H1 (cell line): ENCODE results near the gene PRG2. TPM values are rescaled to one million over a fixed set of nuclear protein-coding genes. Genes with fewer than 3 reads are reported as not detected.
A peak's percentile ranks its signal among the peaks of the same experiment; 100 is the strongest.

ENCODE experiments used
- CTCF ChIA-PET: fragments of 300-600 bp; sonication (Branson Sonifier 250); formaldehyde crosslinking; loops from one replicate; lab custom pipeline; 2021; ENCODE audit not compliant: partially characterized antibody; lab: Charles Lee
- POLR2A ChIA-PET: fragments of 300-600 bp; sonication (Branson Sonifier 250); formaldehyde crosslinking; loops from one replicate; lab custom pipeline; 2021; ENCODE audit warnings: inconsistent platforms; ENCODE audit not compliant: partially characterized antibody; lab: Charles Lee
- DNase-seq, 2 experiments: peaks; one replicate each; pipeline versions ENCODE4 v3.0.0 to v3.0.0-alpha.2; 2010 to 2022; ENCODE audit warnings: low spot score in 2 of 2, low read depth in 1 of 2, mixed read lengths in 1 of 2
- FAIRE-seq: peaks from 2 replicates; lab custom pipeline; 2011; peaks lifted over from hg19 to GRCh38; lab: Jason Lieb, UNC
- H2AFZ ChIP-seq: 2 replicates; pipeline ENCODE4 v1.8.1; 2012; ENCODE audit warnings: low read length, inconsistent platforms
- H2AK5ac ChIP-seq: 2 replicates; pipeline ENCODE4 v1.6.1; 2013; ENCODE audit warnings: low read depth, low read length
- H2BK120ac ChIP-seq: replicated peaks from 2 replicates; pipeline ENCODE3; 2013; ENCODE audit warnings: low read depth, low read length, inconsistent platforms
- H2BK12ac ChIP-seq: 2 replicates; pipeline ENCODE4 v1.6.1; 2013; ENCODE audit warnings: low read depth, low read length
- H2BK15ac ChIP-seq: 2 replicates; pipeline ENCODE4 v1.6.1; 2013; ENCODE audit warnings: low read length
- H2BK20ac ChIP-seq: 2 replicates; pipeline ENCODE4 v1.6.1; 2013; ENCODE audit warnings: low read length
- H2BK5ac ChIP-seq: 2 replicates; pipeline ENCODE4 v1.6.1; 2013; ENCODE audit warnings: low read depth, low read length
- H3K14ac ChIP-seq: 2 replicates; pipeline ENCODE4 v1.6.1; 2013; ENCODE audit warnings: inconsistent platforms; ENCODE audit not compliant: insufficient read length
- H3K18ac ChIP-seq: 2 replicates; pipeline ENCODE4 v1.6.1; 2013; ENCODE audit warnings: low read length; ENCODE audit errors: extremely low read depth
- H3K23ac ChIP-seq: 2 replicates; pipeline ENCODE4 v1.6.1; 2013; ENCODE audit warnings: inconsistent platforms; ENCODE audit not compliant: insufficient read length
- H3K23me2 ChIP-seq: 2 replicates; pipeline ENCODE4 v1.6.1; 2013; ENCODE audit warnings: low read depth, low read length
- H3K27ac ChIP-seq: 2 replicates; pipeline ENCODE4 v1.6.1; 2011; ENCODE audit warnings: low read depth, low read length, inconsistent platforms
- H3K27me3 ChIP-seq, 4 experiments: replicated peaks in 1 of 4; 1 replicate in 1 of 4; 2 replicates in 3 of 4; pipeline versions ENCODE4 v1.6.1 to v1.8.1; 2011 to 2013; ENCODE audit warnings: low read length in 3 of 4, mild to moderate bottlenecking in 3 of 4, inconsistent platforms in 2 of 4, mixed read lengths in 2 of 4, moderate library complexity in 1 of 4; ENCODE audit not compliant: control insufficient read depth in 3 of 4, insufficient read depth in 3 of 4; ENCODE audit errors: extremely low read depth in 1 of 4
- H3K36me3 ChIP-seq, 4 experiments: 2 replicates each; pipeline versions ENCODE4 v1.6.1 to v1.8.1; 2011 to 2013; ENCODE audit warnings: mild to moderate bottlenecking in 4 of 4, low read length in 3 of 4, moderate library complexity in 2 of 4, control low read depth in 1 of 4, inconsistent platforms in 1 of 4; ENCODE audit not compliant: insufficient read depth in 4 of 4, control insufficient read depth in 2 of 4
- H3K4ac ChIP-seq: replicated peaks from 2 replicates; pipeline ENCODE3; 2013; ENCODE audit warnings: low read length, low read depth, mixed read lengths, inconsistent platforms; ENCODE audit not compliant: insufficient read length
- H3K4me1 ChIP-seq, 4 experiments: replicated peaks in 1 of 4; 1 replicate in 1 of 4; 2 replicates in 3 of 4; pipeline versions ENCODE4 v1.6.1 to v1.8.1; 2011 to 2013; ENCODE audit warnings: low read length in 3 of 4, inconsistent platforms in 2 of 4, mixed read lengths in 1 of 4; ENCODE audit not compliant: insufficient read depth in 4 of 4, control insufficient read depth in 3 of 4
- H3K4me2 ChIP-seq, 2 experiments: 2 replicates each; pipeline versions ENCODE4 v1.6.1 to v1.8.1; 2011 to 2013; ENCODE audit warnings: low read depth in 2 of 2, low read length in 2 of 2, control low read depth in 1 of 2, inconsistent platforms in 1 of 2, mild to moderate bottlenecking in 1 of 2; ENCODE audit not compliant: insufficient read depth in 1 of 2
- H3K4me3 ChIP-seq, 4 experiments: fragments of 200-600, 300-600 bp in 1 of 4; sonication (generic), shearing (Covaris generic), sonication (Bioruptor Twin) in 1 of 4; 2 replicates each; pipeline versions ENCODE4 v1.5.1 to v1.8.1; 2011 to 2016; ENCODE audit warnings: low read length in 4 of 4, low read depth in 3 of 4, control low read depth in 2 of 4, inconsistent platforms in 2 of 4, mild to moderate bottlenecking in 2 of 4, mixed read lengths in 1 of 4, moderate library complexity in 1 of 4; ENCODE audit not compliant: insufficient read depth in 2 of 4; ENCODE audit errors: extremely low read depth in 1 of 4
- H3K56ac ChIP-seq: replicated peaks from 2 replicates; pipeline ENCODE3; 2013; ENCODE audit warnings: low read depth, mild to moderate bottlenecking, mixed read lengths, low read length, inconsistent platforms; ENCODE audit not compliant: insufficient read length
- H3K79me1 ChIP-seq: 2 replicates; pipeline ENCODE4 v1.6.1; 2013; ENCODE audit warnings: low read depth, low read length, control low read depth
- H3K79me2 ChIP-seq, 2 experiments: 2 replicates each; pipeline versions ENCODE4 v1.6.1 to v1.8.1; 2012 to 2013; ENCODE audit warnings: low read length in 2 of 2, mild to moderate bottlenecking in 2 of 2, inconsistent platforms in 1 of 2; ENCODE audit not compliant: insufficient read depth in 2 of 2, control insufficient read depth in 1 of 2
- H3K9ac ChIP-seq, 4 experiments: replicated peaks in 1 of 4; 1 replicate in 1 of 4; 2 replicates in 3 of 4; pipeline versions ENCODE4 v1.6.1 to v1.8.1; 2011 to 2013; ENCODE audit warnings: low read depth in 3 of 4, low read length in 3 of 4, control low read depth in 2 of 4, mild to moderate bottlenecking in 2 of 4, moderate library complexity in 2 of 4, inconsistent platforms in 1 of 4; ENCODE audit errors: extremely low read depth in 1 of 4
- H3K9me3 ChIP-seq, 2 experiments: 2 replicates each; pipeline versions ENCODE4 v1.6.1 to v1.8.1; 2012 to 2013; ENCODE audit warnings: mild to moderate bottlenecking in 2 of 2, moderate library complexity in 2 of 2, control low read depth in 1 of 2, inconsistent platforms in 1 of 2, low read depth in 1 of 2, low read length in 1 of 2, mixed read lengths in 1 of 2; ENCODE audit not compliant: insufficient read depth in 2 of 2
- H4K20me1 ChIP-seq, 2 experiments: replicated peaks in 1 of 2; 2 replicates each; pipeline versions ENCODE3 to v1.8.1; 2011 to 2013; ENCODE audit warnings: inconsistent platforms in 2 of 2, low read length in 2 of 2, mild to moderate bottlenecking in 1 of 2; ENCODE audit not compliant: insufficient read depth in 2 of 2, control insufficient read depth in 1 of 2
- H4K5ac ChIP-seq: 2 replicates; pipeline ENCODE4 v1.6.1; 2013; ENCODE audit warnings: low read length, low read depth, mixed read lengths, inconsistent platforms; ENCODE audit not compliant: insufficient read length
- H4K8ac ChIP-seq: 2 replicates; pipeline ENCODE4 v1.8.0; 2013; ENCODE audit warnings: mild to moderate bottlenecking, moderate library complexity, low read length, inconsistent platforms; ENCODE audit not compliant: insufficient read depth; ENCODE audit errors: extremely low read depth
- H4K91ac ChIP-seq: replicated peaks from 2 replicates; pipeline ENCODE3; 2013; ENCODE audit warnings: low read length, mixed read lengths, inconsistent platforms; ENCODE audit not compliant: insufficient read length
- EGR1 ChIP-seq: IDR thresholded peaks from 2 replicates; pipeline ENCODE4 v1.6.1; 2011; ENCODE audit warnings: low read depth, low read length, borderline replicate concordance
- EP300 ChIP-seq, 2 experiments: IDR thresholded peaks; 1 replicate in 1 of 2; 2 replicates in 1 of 2; pipeline ENCODE4 v1.6.1; 2011 to 2012; ENCODE audit warnings: low read depth in 2 of 2, low read length in 2 of 2, mild to moderate bottlenecking in 2 of 2, borderline replicate concordance in 1 of 2, inconsistent platforms in 1 of 2, moderate library complexity in 1 of 2
- HDAC6 ChIP-seq: IDR thresholded peaks from one replicate; pipeline ENCODE4 v1.7.1; 2012; ENCODE audit warnings: low read depth, mild to moderate bottlenecking, inconsistent platforms, low read length, moderate library complexity
- MAX ChIP-seq: IDR thresholded peaks from 2 replicates; pipeline ENCODE4 v1.6.1; 2012; ENCODE audit warnings: inconsistent platforms
- PHF8 ChIP-seq: fragments of 200-600 bp; sonication (generic); conservative IDR thresholded peaks from 2 replicates; pipeline ENCODE4 v1.7.1; 2012; ENCODE audit warnings: low read depth, mild to moderate bottlenecking, inconsistent platforms, low read length, moderate library complexity
- SUZ12 ChIP-seq: fragments of 200-600 bp; sonication (generic); IDR thresholded peaks from 2 replicates; pipeline ENCODE4 v1.6.1; 2012; ENCODE audit warnings: mild to moderate bottlenecking, inconsistent platforms, low read length, moderate library complexity, mixed read lengths
- WGBS, 2 experiments: shearing (Covaris generic) in 1 of 2; methylation state at CpG; one replicate each; pipeline versions ENCODE4 v1.1.6 to v1.1.7; 2013 to 2015; ENCODE audit warnings: low lambda C conversion rate in 2 of 2, mixed read lengths in 2 of 2, inconsistent platforms in 1 of 2, low coverage in 1 of 2, missing lambda C conversion rate in 1 of 2; ENCODE audit not compliant: insufficient replicate concordance in 2 of 2, insufficient coverage in 1 of 2, insufficient read length in 1 of 2; ENCODE audit errors: extremely low coverage in 1 of 2, missing lambda C conversion rate in 1 of 2; 5-methylcytosine and 5-hydroxymethylcytosine counted together
- polyA plus RNA-seq, 7 experiments: library from polyadenylated mRNA; depleted of rRNA in 3 of 7; stranded (reverse) in 5 of 7; unstranded in 2 of 7; fragments of >200 nt in 5 of 7; fragments of 200-250 nt in 2 of 7; gene quantifications; 1 replicate in 5 of 7; 2 replicates in 1 of 7; 4 replicates in 1 of 7; pipeline versions ENCODE4 v1.2.1 to v1.2.3, GENCODE V29; 2011 to 2013; ENCODE audit warnings: missing spikeins in 2 of 7, mixed read lengths in 2 of 7
- total RNA-seq: library from RNA; stranded (reverse); fragmentation: NEBNext Ultra II Directional; extraction: Animal tissue kit (Norgen Biotek cat#: 25700); gene quantifications from 2 replicates; pipeline ENCODE4 v1.2.1, GENCODE V29; 2021
- TF ChIP-seq, protein P1 (sequence below): IDR thresholded peaks from 2 replicates; pipeline ENCODE4 v1.6.1; 2012; ENCODE audit warnings: low read length, inconsistent platforms

PRG2 gene
- total and polyA plus RNA-seq, 2 of the 8 experiments (the other 6 are each of a cell fraction or from before 2014, with no cell fraction given): 0.32 TPM; not detected in 1

GRCh38 chr11:57359396-57359795, 31.1 kb downstream of the PRG2 start:
- FAIRE-seq: no peak
- H3K27ac ChIP-seq: no peak overlapping the region
- H3K4ac ChIP-seq: no peak overlapping the region
- no peak overlapping the region for H3K56ac ChIP-seq
- no peak overlapping the region for H2AFZ ChIP-seq
- no peak overlapping the region for H4K8ac ChIP-seq
- peaks cover 0 to 6% (median 1%) of the 10 kb centered on the region in 4 experiments; a peak in 3 of 7 replicates for H3K4me1 ChIP-seq
- H4K91ac ChIP-seq: no peak overlapping the region
- 83% methylated on average over 5 of the region's 5 CpGs; no CpG with 5 or more reads in 1 of the 2 experiments for WGBS, 2 experiments
- no peaks in the 10 kb centered on the region for H3K9me3 ChIP-seq
- no peak overlapping the region for H2BK12ac ChIP-seq
- POLR2A ChIA-PET: interaction anchor here (1.6 kb wide), 1 partner anchor 47 kb away, joined by 5 read pairs; no protein-coding TSS in a partner anchor
- H3K79me2 ChIP-seq: no peaks in the 10 kb centered on the region
- H2BK20ac ChIP-seq: no peak overlapping the region
- H2BK15ac ChIP-seq: no peak overlapping the region
- H3K4me2 ChIP-seq: no peak overlapping the region
- no peak overlapping the region; a peak in 1 of 7 replicates for H3K9ac ChIP-seq
- H4K20me1 ChIP-seq: no peaks in the 10 kb centered on the region
- no peak overlapping the region for H3K14ac ChIP-seq
- H3K27me3 ChIP-seq: no peaks in the 10 kb centered on the region; a peak in 1 of 7 replicates
- H4K5ac ChIP-seq: no peak overlapping the region
- no peak for TF ChIP-seq SUZ12
- no peak for TF ChIP-seq EGR1
- no peak for TF ChIP-seq EP300 (IDR thresholded peaks at IDR 0.05; ENCODE audit: borderline replicate concordance in 1 of 2, low read depth in 2 of 2, low read length in 2 of 2)
- TF ChIP-seq, protein P1, sequence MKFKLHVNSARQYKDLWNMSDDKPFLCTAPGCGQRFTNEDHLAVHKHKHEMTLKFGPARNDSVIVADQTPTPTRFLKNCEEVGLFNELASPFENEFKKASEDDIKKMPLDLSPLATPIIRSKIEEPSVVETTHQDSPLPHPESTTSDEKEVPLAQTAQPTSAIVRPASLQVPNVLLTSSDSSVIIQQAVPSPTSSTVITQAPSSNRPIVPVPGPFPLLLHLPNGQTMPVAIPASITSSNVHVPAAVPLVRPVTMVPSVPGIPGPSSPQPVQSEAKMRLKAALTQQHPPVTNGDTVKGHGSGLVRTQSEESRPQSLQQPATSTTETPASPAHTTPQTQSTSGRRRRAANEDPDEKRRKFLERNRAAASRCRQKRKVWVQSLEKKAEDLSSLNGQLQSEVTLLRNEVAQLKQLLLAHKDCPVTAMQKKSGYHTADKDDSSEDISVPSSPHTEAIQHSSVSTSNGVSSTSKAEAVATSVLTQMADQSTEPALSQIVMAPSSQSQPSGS: no peak
- no peak for TF ChIP-seq PHF8
- no peak for TF ChIP-seq HDAC6
- TF ChIP-seq MAX: no peak
- CTCF ChIA-PET: interaction anchor here (0.5 to 4.9 kb wide), 9 partner anchors 8 to 1544 kb away, joined by 3 to 24 read pairs (median 5); no protein-coding TSS in a partner anchor
- no peak overlapping the region for H2AK5ac ChIP-seq
- no peak overlapping the region for H3K23ac ChIP-seq
- no peak overlapping the region for H3K18ac ChIP-seq
- H2BK120ac ChIP-seq: no peak overlapping the region
- H3K4me3 ChIP-seq: no peak overlapping the region
- no peak for DNase-seq
- no peaks in the 10 kb centered on the region; the same call in 1 of the 2 replicates for H3K23me2 ChIP-seq
- 0 out of 2 replicates have a peak overlapping the region, but pooled peaks have one; percentile 24 for H2BK5ac ChIP-seq
- H3K79me1 ChIP-seq: no peaks in the 10 kb centered on the region
- H3K36me3 ChIP-seq: no peaks in the 10 kb centered on the region
